22Rv1 (cell line): Measurements from ENCODE around the gene AHRR.
"Not testable (repeated sequence)": the region's sequence is repeated elsewhere in the genome, so short reads cannot be mapped to it uniquely, and the experiment has no call there.

Experiments
- CTCF ChIP-seq: fragments of 450-650 bp; IDR thresholded peaks from 2 replicates; pipeline ENCODE4 v1.5.1; 2017; ENCODE audit warnings: mild to moderate bottlenecking
- ZFX ChIP-seq: fragments of 450-650 bp; IDR thresholded peaks from 2 replicates; pipeline ENCODE4 v1.6.1; 2017; ENCODE audit warnings: antibody characterized with exemption, borderline replicate concordance

- not testable (repeated sequence) for TF ChIP-seq CTCF, ZFX
Observed at GRCh38 chr5:291345-291744, 30.2 kb upstream of the AHRR start.
